OCI-LY7 (cell line): ENCODE measurements around the gene NFATC4. TPM values are rescaled to one million over a fixed set of nuclear protein-coding genes. Genes with fewer than 3 reads are reported as not detected.

Experiments used
- BruUV-seq: library from RNA; stranded (reverse); fragments of 400-500 nt; replicated peaks from 2 replicates; lab custom pipeline; 2021; lab: Mats Ljungman, UMichigan
- CTCF ChIA-PET: fragments of 300-600 bp; sonication (Branson Sonifier 250); formaldehyde crosslinking; loops from one replicate; lab custom pipeline; 2022; ENCODE audit warnings: antibody characterized with exemption; ENCODE audit not compliant: unreplicated experiment; lab: Charles Lee
- POLR2A ChIA-PET: fragments of 300-600 bp; sonication (Branson Sonifier 250); formaldehyde crosslinking; loops from one replicate; lab custom pipeline; 2022; ENCODE audit warnings: antibody characterized with exemption; lab: Charles Lee
- DNase-seq: peaks from one replicate; pipeline ENCODE4 v3.0.0-alpha.2; 2015; ENCODE audit warnings: low spot score
- H2AFZ ChIP-seq: fragments of 200-600 bp; sonication (generic), shearing (Covaris generic); 2 replicates; pipeline ENCODE4 v1.6.1; 2014; ENCODE audit warnings: mild to moderate bottlenecking, antibody characterized with exemption, low read length, moderate library complexity
- H3K27ac ChIP-seq: fragments of 200-600 bp; sonication (generic); 2 replicates; pipeline ENCODE4 v1.5.1; 2014; ENCODE audit warnings: mixed run types, low read depth, mild to moderate bottlenecking, moderate library complexity, low read length, inconsistent platforms; ENCODE audit not compliant: poor library complexity, severe bottlenecking
- H3K36me3 ChIP-seq: fragments of 200-600 bp; sonication (generic); 2 replicates; pipeline ENCODE4 v1.6.1; 2014; ENCODE audit warnings: mild to moderate bottlenecking, antibody characterized with exemption, low read length, moderate library complexity, mixed read lengths; ENCODE audit not compliant: insufficient read depth
- H3K4me1 ChIP-seq: fragments of 200-600 bp; sonication (generic); 2 replicates; pipeline ENCODE4 v1.5.1; 2014; ENCODE audit warnings: mild to moderate bottlenecking, low read length; ENCODE audit not compliant: insufficient read depth, poor library complexity, severe bottlenecking
- H3K4me2 ChIP-seq: fragments of 200-600 bp; sonication (generic); 2 replicates; pipeline ENCODE4 v1.6.1; 2014; ENCODE audit warnings: mild to moderate bottlenecking, low read length
- H3K4me3 ChIP-seq: fragments of 200-600 bp; sonication (generic); 2 replicates; pipeline ENCODE4 v1.5.1; 2014; ENCODE audit warnings: mild to moderate bottlenecking, low read depth, low read length; ENCODE audit not compliant: poor library complexity, severe bottlenecking
- H3K79me2 ChIP-seq: fragments of 200-600 bp; sonication (generic); 2 replicates; pipeline ENCODE4 v1.6.1; 2016; ENCODE audit warnings: low read depth, mild to moderate bottlenecking, low read length, moderate library complexity, mixed read lengths; ENCODE audit not compliant: insufficient read depth
- H3K9me2 ChIP-seq: fragments of 200-600 bp; sonication (generic); 2 replicates; pipeline ENCODE4 v1.6.1; 2016; ENCODE audit warnings: mild to moderate bottlenecking, low read length, mixed read lengths; ENCODE audit not compliant: insufficient read depth
- H3K9me3 ChIP-seq: fragments of 200-600 bp; sonication (generic); 2 replicates; pipeline ENCODE4 v1.6.1; 2014; ENCODE audit warnings: mild to moderate bottlenecking, mixed run types, low read length, mixed read lengths
- H4K20me1 ChIP-seq: fragments of 200-600 bp; sonication (generic); 2 replicates; pipeline ENCODE4 v1.6.1; 2014; ENCODE audit warnings: mild to moderate bottlenecking, antibody characterized with exemption, low read length, moderate library complexity, mixed read lengths; ENCODE audit not compliant: insufficient read depth
- EZH2phosphoT487 ChIP-seq: fragments of 200-600 bp; sonication (generic); IDR thresholded peaks from 2 replicates; pipeline ENCODE4 v1.6.1; 2018; ENCODE audit warnings: low read depth, borderline replicate concordance, mild to moderate bottlenecking, mixed run types, antibody characterized with exemption, low read length, moderate library complexity, mixed read lengths
- intact Hi-C: fragments of 100-400 bp; cut with micrococcal nuclease; formaldehyde crosslinking; loops from one replicate; pipeline ENCODE4 v1.10.0; 2022; ENCODE audit not compliant: unreplicated experiment
- total RNA-seq, 2 experiments: library from RNA; depleted of rRNA in 1 of 2; stranded (reverse); fragments of >200 nt in 1 of 2; shearing (Covaris generic) in 1 of 2; gene quantifications; 2 replicates each; pipeline ENCODE4 v1.2.3, GENCODE V29; 2014 to 2022
- TF ChIP-seq, protein P1 (sequence below): fragments of 200-600 bp; sonication (generic); conservative IDR thresholded peaks from 2 replicates; pipeline ENCODE4 v1.5.1; 2014; ENCODE audit warnings: mild to moderate bottlenecking, antibody characterized with exemption, low read length, moderate library complexity, mixed read lengths

The NFATC4 gene
- total RNA-seq, 2 experiments from 2014 or later: 72.2 to 96.6 TPM

DNA sequence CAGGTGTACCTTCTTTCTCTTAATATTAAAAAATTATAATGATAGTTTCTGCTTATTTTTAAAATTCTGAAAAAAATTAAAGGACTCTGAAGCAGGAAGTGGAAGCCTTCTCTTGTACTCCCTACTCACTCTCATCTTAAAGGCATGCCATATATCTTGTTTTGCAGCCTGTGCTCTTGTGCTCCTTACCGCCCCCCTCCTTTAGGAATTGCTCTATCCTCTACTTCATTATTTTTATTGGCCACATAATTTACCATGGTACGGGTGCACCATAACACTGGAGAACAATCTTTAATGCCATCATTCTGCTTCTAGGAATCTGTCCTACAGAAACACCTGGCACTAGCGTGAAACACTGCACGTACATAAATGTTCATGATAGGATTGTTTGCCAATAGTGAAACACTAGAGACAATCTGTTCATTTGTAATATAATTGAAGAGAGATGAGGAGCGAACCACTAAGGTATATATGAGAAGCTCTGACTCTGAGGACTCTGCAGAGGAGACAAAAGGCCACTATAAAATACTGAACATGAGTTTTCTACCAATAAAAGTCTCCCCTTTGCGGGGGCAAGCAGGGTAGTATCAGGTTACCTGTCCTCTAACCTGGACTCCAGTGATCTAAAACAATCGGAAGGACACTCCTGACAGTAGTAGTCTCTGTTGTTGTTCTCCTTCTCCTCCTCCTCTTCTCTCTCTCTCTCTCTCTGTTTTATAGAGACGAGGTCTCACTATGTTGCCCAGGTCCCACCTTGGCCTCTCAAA is 24.5 kb downstream of the NFATC4 start:
- POLR2A ChIA-PET: no interaction called here
- no TSS peak for BruUV-seq

DNA sequence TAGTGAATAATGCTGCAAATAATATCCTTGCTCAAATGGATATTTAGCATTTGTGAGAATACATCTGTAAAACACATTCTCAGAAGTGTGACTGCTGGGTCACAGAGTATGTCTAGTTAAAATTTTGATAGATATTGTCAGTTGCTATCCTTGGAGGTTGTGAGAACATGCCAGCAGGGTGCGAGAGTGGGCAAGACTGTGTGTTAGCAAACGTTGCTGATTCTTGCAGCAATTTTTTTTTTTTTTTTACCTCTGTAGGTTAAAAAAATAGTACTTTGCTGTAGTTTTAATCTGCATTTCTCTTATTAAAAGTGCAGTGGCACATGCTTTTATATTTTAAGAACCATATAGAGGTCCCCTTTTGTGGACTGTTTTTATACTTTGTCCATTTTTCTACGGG is 26.3 kb downstream of the NFATC4 start:
- POLR2A ChIA-PET: no interaction called here

More for the DNA sequence above, 24.5 kb downstream of the NFATC4 start:
- Histone ChIP-seq H3K9me2 (no peaks in the 10 kb centered on the region), H3K79me2 (no peaks in the 10 kb centered on the region), H3K36me3 (no peaks in the 10 kb centered on the region), H3K4me3 (no peak overlapping the region), H3K27ac (no peak overlapping the region), H4K20me1 (no peaks in the 10 kb centered on the region), H3K4me2 (no peak overlapping the region), H3K9me3 (no peaks in the 10 kb centered on the region), H2AFZ (no peak overlapping the region), H3K4me1 (peaks cover 12% of the 10 kb centered on the region)
- TF ChIP-seq, protein P1, sequence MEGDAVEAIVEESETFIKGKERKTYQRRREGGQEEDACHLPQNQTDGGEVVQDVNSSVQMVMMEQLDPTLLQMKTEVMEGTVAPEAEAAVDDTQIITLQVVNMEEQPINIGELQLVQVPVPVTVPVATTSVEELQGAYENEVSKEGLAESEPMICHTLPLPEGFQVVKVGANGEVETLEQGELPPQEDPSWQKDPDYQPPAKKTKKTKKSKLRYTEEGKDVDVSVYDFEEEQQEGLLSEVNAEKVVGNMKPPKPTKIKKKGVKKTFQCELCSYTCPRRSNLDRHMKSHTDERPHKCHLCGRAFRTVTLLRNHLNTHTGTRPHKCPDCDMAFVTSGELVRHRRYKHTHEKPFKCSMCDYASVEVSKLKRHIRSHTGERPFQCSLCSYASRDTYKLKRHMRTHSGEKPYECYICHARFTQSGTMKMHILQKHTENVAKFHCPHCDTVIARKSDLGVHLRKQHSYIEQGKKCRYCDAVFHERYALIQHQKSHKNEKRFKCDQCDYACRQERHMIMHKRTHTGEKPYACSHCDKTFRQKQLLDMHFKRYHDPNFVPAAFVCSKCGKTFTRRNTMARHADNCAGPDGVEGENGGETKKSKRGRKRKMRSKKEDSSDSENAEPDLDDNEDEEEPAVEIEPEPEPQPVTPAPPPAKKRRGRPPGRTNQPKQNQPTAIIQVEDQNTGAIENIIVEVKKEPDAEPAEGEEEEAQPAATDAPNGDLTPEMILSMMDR: peak; percentile 53; the same call in 1 of the 2 replicates
- TF ChIP-seq EZH2phosphoT487: no peak
- DNase-seq: no peak
- CTCF ChIA-PET: no interaction called here
- intact Hi-C loops: no loop called here

More for the DNA sequence above, 26.3 kb downstream of the NFATC4 start:
- no peak overlapping the region for H2AFZ ChIP-seq
- no peak overlapping the region for H3K27ac ChIP-seq
- no peak for TF ChIP-seq EZH2phosphoT487
- TF ChIP-seq, protein P1: peak; percentile 30; the same call in 1 of the 2 replicates
- H3K4me1 ChIP-seq: peaks cover 12% of the 10 kb centered on the region
- peak; percentile 14 for DNase-seq
- no peaks in the 10 kb centered on the region for H3K79me2 ChIP-seq
- CTCF ChIA-PET: no interaction called here
- H3K36me3 ChIP-seq: no peaks in the 10 kb centered on the region
- intact Hi-C loops: no loop called here
- no TSS peak for BruUV-seq
- H4K20me1 ChIP-seq: no peaks in the 10 kb centered on the region
- no peak overlapping the region for H3K4me3 ChIP-seq
- H3K9me3 ChIP-seq: no peaks in the 10 kb centered on the region
- no peak overlapping the region for H3K4me2 ChIP-seq
- no peaks in the 10 kb centered on the region for H3K9me2 ChIP-seq
